Right lobe of liver (tissue), 4 donors: ENCODE data around the gene SUCLG2.

ENCODE experiments used
- CTCF ChIP-seq, 4 donors: fragments of 200-600 bp in 3 of 4; fragments of 450-650 bp in 1 of 4; IDR thresholded peaks; one replicate each; pipeline versions ENCODE4 v1.5.1 to v1.8.0; 2016 to 2022; ENCODE audit warnings: antibody characterized with exemption in 4 of 4, mild to moderate bottlenecking in 2 of 4
- POLR2A ChIP-seq: fragments of 450-650 bp; IDR thresholded peaks from one replicate; pipeline ENCODE4 v1.6.1; 2017; ENCODE audit warnings: antibody characterized with exemption, mild to moderate bottlenecking
- donor health status: DM: no; HTN: no; CAD: no.
- donor health status: DM: no; HTN: no; CAD: no.
- donor health status: DM: no; HTN: yes; CAD: no.

- TF ChIP-seq CTCF (IDR thresholded peaks at IDR 0.05): no peak
- peak; percentile 53 for TF ChIP-seq POLR2A
These were observed 6.2 kb downstream of the SUCLG2 start for GRCh38 chr3:67648229-67648628.
